T-helper 2 cell treated with Interferon-gamma antibody and Interleukin-4, amounts not matched to agents 5 μg/mL and 100 μg/mL, for 36 hours (primary cell): ENCODE measurements around the gene CSNK2B.

Experiments used
- DNase-seq: peaks from one replicate; pipeline ENCODE4 v3.0.0; 2021; ENCODE audit warnings: low spot score
- H3K27ac Mint-ChIP-seq: one replicate; pipeline ENCODE4 v1.8.0; 2021; ENCODE audit warnings: mild to moderate bottlenecking, mixed read lengths
- H3K27me3 Mint-ChIP-seq: one replicate; pipeline ENCODE4 v1.8.0; 2021; ENCODE audit warnings: low read depth, mixed read lengths
- H3K36me3 Mint-ChIP-seq: one replicate; pipeline ENCODE4 v1.8.0; 2021; ENCODE audit warnings: low read depth, mixed read lengths
- H3K4me1 Mint-ChIP-seq: one replicate; pipeline ENCODE4 v1.8.0; 2021; ENCODE audit warnings: low read depth, mixed read lengths
- H3K4me3 Mint-ChIP-seq: one replicate; pipeline ENCODE4 v1.8.0; 2022; ENCODE audit warnings: mild to moderate bottlenecking, moderate library complexity, mixed read lengths
- H3K9me3 Mint-ChIP-seq: one replicate; pipeline ENCODE4 v1.8.0; 2021; ENCODE audit warnings: mixed read lengths

CSNK2B gene

DNA sequence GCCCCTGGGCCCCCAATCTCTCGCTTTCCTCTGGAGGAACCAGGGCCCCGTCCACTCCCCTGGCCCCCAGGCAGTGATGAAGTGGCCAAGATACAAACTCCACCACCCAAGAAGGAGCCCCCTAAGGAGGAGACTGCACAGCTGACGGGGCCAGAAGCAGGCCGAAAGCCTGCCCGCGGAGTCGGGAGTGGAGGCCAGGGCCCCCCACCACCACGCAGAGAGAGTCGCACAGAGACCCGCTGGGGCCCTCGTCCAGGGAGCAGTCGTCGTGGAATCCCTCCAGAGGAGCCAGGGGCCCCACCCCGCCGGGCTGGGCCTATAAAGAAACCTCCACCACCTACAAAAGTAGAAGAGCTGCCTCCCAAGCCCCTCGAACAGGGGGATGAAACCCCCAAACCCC, 34.7 kb upstream of the CSNK2B start:
- DNase-seq = no peak
- no peaks in the 10 kb centered on the region for H3K9me3 Mint-ChIP-seq
- H3K36me3 Mint-ChIP-seq = peaks cover 73% of the 10 kb centered on the region
- no peak overlapping the region for H3K27ac Mint-ChIP-seq
- H3K27me3 Mint-ChIP-seq = no peaks in the 10 kb centered on the region
- H3K4me1 Mint-ChIP-seq = peaks cover 4% of the 10 kb centered on the region
- no peak overlapping the region for H3K4me3 Mint-ChIP-seq

DNA sequence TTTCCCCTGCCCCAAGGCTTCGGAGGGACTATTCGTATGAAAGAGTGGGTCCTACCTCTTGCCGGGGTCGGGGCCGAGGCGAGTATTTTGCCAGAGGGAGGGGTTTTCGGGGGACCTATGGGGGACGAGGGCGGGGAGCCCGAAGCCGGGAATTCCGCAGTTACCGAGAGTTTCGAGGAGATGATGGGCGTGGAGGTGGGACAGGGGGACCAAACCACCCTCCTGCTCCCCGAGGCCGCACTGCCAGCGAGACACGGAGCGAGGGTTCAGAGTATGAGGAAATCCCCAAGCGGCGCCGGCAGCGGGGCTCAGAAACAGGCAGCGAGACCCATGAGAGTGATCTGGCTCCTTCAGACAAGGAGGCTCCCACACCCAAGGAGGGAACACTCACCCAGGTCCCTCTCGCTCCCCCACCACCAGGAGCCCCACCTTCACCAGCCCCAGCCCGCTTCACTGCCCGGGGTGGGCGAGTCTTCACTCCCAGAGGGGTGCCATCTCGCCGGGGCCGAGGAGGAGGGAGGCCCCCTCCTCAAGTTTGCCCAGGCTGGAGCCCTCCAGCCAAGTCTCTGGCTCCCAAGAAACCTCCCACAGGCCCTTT, 34.1 kb upstream of the CSNK2B start:
- Mint-ChIP-seq H3K27ac (peak overlapping the region; percentile 57), H3K36me3 (peaks cover 73% of the 10 kb centered on the region), H3K4me3 (no peak overlapping the region)

DNA sequence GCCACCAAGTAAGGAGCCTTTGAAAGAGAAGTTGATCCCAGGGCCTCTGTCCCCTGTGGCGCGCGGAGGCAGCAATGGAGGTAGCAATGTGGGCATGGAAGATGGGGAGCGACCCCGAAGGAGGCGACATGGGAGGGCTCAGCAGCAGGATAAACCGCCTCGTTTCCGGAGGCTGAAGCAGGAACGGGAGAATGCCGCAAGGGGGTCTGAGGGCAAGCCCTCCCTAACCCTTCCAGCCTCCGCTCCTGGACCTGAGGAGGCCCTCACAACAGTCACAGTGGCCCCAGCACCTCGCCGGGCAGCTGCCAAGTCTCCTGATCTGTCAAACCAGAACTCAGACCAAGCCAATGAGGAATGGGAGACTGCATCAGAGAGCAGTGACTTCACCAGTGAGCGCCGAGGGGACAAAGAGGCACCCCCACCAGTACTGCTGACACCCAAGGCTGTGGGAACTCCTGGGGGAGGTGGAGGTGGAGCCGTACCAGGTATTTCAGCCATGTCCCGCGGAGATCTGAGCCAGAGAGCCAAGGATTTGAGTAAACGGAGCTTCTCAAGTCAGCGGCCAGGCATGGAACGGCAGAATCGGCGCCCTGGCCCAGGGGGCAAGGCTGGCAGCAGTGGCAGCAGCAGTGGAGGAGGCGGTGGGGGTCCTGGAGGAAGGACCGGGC, 33.5 kb upstream of the CSNK2B start:
- H3K4me1 Mint-ChIP-seq = peaks cover 1% of the 10 kb centered on the region
- H3K27ac Mint-ChIP-seq = peak overlapping the region; percentile 57
- H3K36me3 Mint-ChIP-seq = peaks cover 70% of the 10 kb centered on the region
- H3K27me3 Mint-ChIP-seq = no peaks in the 10 kb centered on the region
- H3K9me3 Mint-ChIP-seq = no peaks in the 10 kb centered on the region
- DNase-seq = no peak
- H3K4me3 Mint-ChIP-seq = no peak overlapping the region

More for the DNA sequence above, 34.1 kb upstream of the CSNK2B start:
- no peak for DNase-seq
- Mint-ChIP-seq H3K4me1 (peaks cover 4% of the 10 kb centered on the region), H3K27me3 (no peaks in the 10 kb centered on the region), H3K9me3 (no peaks in the 10 kb centered on the region)

DNA sequence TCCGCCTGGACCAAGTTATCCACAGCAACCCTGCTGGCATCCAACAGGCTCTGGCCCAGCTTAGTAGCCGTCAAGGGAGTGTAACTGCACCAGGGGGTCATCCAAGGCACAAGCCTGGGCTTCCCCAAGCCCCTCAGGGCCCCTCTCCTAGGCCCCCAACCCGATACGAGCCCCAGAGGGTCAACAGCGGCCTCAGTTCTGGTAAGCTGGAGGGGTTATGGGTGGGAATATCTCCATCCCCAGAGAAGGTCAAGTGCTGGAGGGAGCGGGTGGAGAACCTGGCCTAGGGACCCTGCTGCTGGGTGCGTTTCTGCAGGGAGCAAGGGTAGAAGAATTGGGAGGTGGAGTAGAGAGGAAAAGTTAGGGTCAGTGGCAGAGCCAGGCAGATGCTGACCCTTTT, 32.4 kb upstream of the CSNK2B start:
- H3K36me3 Mint-ChIP-seq = peaks cover 66% of the 10 kb centered on the region
- no peak overlapping the region for H3K4me3 Mint-ChIP-seq
- no peak for DNase-seq
- H3K4me1 Mint-ChIP-seq = peaks cover 1% of the 10 kb centered on the region
- no peak overlapping the region for H3K27ac Mint-ChIP-seq
- no peaks in the 10 kb centered on the region for H3K9me3 Mint-ChIP-seq
- H3K27me3 Mint-ChIP-seq = no peaks in the 10 kb centered on the region

DNA sequence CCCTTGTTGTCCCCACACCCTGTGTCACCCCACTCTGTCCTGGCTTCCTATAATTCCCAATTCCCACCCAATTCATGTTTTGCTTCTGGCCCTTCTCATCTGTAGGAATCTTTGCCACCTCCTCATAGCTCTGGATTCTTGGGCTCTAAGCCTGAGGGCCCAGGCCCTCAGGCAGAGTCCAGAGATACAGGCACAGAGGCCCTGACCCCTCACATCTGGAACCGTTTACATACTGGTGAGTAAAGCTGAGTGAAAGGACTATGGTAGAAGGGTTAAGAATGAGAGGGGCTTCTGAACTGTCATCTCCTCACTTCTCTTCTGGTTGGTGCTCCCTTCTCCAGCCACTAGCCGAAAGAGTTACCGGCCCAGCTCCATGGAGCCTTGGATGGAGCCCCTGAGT, 31.7 kb upstream of the CSNK2B start:
- Mint-ChIP-seq H3K4me3 (no peak overlapping the region), H3K27me3 (no peaks in the 10 kb centered on the region), H3K9me3 (no peaks in the 10 kb centered on the region), H3K27ac (peak overlapping the region; percentile 43), H3K4me1 (peaks cover 1% of the 10 kb centered on the region), H3K36me3 (peaks cover 64% of the 10 kb centered on the region)
- no peak for DNase-seq

DNA sequence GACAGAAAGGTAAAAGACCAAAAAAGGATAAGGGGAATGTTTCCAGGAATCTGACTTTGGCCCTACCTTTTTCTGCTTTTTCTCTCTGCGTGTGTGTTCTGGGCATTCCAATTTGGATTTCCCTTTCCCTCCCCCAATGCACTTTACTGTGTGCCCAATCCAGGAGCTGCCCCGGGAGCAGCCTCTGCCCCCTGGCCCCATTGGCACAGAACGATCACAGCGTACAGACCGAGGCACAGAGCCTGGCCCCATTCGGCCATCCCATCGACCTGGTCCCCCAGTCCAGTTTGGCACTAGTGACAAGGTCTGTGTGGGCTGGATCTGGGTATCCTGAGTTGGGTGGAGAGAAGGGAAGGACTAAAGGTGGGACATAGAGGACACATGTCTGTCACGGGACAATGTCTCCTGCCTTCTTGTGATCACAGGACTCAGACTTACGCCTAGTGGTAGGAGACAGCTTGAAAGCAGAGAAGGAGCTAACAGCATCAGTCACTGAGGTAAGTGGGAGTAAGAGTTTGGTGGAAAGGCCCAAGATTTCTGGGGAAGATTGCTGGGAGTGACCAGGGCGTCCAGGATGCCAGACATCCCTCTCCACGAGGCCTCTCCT, 30.8 kb upstream of the CSNK2B start:
- H3K36me3 Mint-ChIP-seq = peaks cover 62% of the 10 kb centered on the region
- no peaks in the 10 kb centered on the region for H3K9me3 Mint-ChIP-seq

DNA sequence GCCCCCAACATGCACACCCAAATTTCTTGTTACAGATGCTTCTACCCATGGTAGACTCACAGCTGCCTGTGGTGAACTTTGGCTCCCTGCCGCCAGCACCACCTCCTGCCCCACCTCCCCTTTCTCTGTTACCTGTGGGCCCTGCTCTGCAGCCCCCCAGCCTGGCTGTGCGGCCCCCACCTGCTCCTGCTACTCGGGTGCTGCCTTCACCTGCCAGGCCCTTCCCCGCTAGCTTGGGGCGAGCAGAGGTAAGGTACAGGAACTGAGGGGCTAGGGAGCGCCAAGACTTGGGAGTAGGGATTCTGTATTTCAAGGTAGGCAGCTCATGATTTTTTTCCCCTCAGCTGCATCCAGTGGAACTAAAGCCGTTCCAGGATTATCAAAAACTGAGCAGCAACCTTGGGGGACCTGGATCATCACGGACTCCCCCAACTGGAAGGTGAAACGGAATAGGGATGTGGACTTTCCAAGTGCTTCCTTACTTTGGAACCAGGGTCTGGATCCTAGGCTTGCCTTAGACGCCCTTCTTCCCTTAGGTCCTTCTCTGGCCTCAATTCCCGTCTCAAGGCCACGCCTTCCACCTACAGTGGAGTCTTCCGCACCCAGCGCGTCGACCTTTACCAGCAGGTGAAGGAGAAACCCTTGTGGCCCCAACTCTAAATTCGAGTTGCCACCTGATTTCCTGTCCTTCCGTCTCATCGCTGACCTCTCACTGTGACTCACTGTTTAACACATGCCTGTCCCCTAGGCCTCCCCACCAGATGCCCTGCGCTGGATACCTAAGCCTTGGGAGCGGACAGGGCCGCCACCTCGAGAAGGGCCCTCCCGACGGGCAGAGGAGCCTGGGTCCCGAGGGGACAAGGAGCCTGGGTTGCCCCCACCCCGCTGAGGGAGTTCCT, 28.9 kb upstream of the CSNK2B start:
- Mint-ChIP-seq H3K9me3 (no peaks in the 10 kb centered on the region), H3K4me3 (no peak overlapping the region), H3K27me3 (no peaks in the 10 kb centered on the region), H3K36me3 (peaks cover 60% of the 10 kb centered on the region), H3K27ac (peak overlapping the region; percentile 63), H3K4me1 (no peaks in the 10 kb centered on the region)
- DNase-seq = no peak

More for the DNA sequence above, 30.8 kb upstream of the CSNK2B start:
- Mint-ChIP-seq H3K4me1 (peaks cover 1% of the 10 kb centered on the region), H3K4me3 (no peak overlapping the region), H3K27ac (no peak overlapping the region), H3K27me3 (no peaks in the 10 kb centered on the region)
- no peak for DNase-seq

DNA sequence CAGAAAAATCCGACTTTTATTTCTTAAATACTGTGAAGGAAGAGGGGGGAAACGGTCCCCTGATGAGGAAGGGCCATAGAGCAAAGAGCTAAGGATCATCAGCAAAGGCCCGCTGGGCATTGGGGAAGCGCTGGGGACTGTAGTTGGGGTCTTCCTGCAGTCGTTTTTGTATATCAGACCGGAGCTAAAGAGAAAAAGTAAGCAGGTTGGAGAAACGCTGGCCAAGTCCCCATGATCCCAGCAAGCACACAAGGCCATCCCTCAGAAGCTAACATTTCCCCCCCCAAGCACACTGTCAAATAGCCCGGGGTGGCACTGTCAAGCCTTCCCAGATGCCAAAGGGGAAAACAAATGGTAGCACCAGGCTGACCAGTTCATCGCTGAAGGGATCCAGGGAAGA, 26.8 kb upstream of the CSNK2B start:
- Mint-ChIP-seq H3K4me3 (no peak overlapping the region), H3K9me3 (no peaks in the 10 kb centered on the region), H3K27ac (no peak overlapping the region), H3K4me1 (no peaks in the 10 kb centered on the region), H3K27me3 (no peaks in the 10 kb centered on the region), H3K36me3 (peaks cover 62% of the 10 kb centered on the region)
- DNase-seq = no peak

DNA sequence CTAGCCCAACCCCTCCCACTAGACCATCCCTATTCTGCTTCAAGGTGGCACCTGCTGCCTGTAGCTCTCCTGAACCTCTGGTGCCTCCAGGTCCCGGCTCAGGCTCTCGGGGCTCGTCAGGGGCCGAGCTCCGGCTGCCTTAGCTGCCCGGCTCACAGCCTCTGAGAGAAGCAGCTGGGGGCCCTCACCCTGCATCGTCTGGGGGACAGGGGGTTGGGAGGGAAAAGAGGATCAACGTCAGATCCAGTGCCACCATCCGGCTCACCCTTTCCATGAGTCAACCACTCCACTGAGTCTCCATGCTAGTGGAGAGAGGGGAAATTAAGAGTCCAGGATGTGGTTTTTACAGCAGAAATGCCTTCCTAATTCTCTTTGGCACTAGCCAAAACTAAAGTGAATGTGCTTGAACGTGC, 26.4 kb upstream of the CSNK2B start:
- Mint-ChIP-seq H3K27me3 (no peaks in the 10 kb centered on the region), H3K9me3 (no peaks in the 10 kb centered on the region), H3K27ac (no peak overlapping the region), H3K4me3 (no peak overlapping the region), H3K4me1 (no peaks in the 10 kb centered on the region), H3K36me3 (peaks cover 64% of the 10 kb centered on the region)
- no peak for DNase-seq

DNA sequence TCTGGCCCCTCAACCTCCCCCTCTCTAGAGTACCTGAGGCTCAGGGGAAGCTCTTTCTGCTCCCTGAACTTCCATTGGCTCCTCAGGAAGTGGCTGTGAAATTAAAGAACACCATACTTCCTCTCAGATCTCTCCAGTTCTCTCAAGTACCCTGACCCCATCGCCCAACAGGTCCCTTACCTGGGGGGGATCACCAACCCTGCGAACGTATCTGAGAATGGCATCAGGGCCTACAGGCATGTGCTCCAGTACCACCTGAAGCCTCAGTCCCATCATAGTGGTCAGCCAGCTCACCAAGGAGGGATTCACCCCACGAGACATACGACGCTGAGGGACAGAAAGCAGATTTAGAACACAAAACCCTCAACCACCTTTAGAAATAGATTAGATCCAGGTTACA, 25.3 kb upstream of the CSNK2B start:
- Mint-ChIP-seq H3K36me3 (peaks cover 68% of the 10 kb centered on the region), H3K4me3 (no peak overlapping the region), H3K9me3 (no peaks in the 10 kb centered on the region), H3K4me1 (peaks cover 2% of the 10 kb centered on the region), H3K27ac (no peak overlapping the region), H3K27me3 (no peaks in the 10 kb centered on the region)
- DNase-seq = no peak

DNA sequence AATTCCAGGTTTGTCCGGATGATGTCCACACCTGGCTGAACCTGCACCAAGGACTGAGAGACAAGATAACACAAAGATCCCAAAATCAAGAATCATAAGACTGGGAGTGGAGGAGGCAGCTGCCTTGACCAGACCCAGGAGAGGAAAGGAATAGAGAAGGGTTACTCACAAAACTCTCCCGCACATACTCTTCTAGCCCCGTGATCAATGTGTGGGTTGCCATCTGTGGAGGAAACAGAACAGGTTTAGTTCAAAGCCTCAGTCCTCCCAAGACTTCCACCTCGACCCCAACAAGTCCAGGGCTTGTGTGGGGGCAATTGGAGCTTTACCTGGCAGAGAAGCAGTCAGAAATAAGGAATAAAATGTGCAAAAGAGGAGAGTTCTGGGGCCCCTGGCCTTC, 24.5 kb upstream of the CSNK2B start:
- no peak for DNase-seq
- Mint-ChIP-seq H3K4me3 (no peak overlapping the region), H3K27ac (no peak overlapping the region), H3K4me1 (peaks cover 2% of the 10 kb centered on the region), H3K36me3 (peaks cover 63% of the 10 kb centered on the region), H3K27me3 (no peaks in the 10 kb centered on the region), H3K9me3 (no peaks in the 10 kb centered on the region)

DNA sequence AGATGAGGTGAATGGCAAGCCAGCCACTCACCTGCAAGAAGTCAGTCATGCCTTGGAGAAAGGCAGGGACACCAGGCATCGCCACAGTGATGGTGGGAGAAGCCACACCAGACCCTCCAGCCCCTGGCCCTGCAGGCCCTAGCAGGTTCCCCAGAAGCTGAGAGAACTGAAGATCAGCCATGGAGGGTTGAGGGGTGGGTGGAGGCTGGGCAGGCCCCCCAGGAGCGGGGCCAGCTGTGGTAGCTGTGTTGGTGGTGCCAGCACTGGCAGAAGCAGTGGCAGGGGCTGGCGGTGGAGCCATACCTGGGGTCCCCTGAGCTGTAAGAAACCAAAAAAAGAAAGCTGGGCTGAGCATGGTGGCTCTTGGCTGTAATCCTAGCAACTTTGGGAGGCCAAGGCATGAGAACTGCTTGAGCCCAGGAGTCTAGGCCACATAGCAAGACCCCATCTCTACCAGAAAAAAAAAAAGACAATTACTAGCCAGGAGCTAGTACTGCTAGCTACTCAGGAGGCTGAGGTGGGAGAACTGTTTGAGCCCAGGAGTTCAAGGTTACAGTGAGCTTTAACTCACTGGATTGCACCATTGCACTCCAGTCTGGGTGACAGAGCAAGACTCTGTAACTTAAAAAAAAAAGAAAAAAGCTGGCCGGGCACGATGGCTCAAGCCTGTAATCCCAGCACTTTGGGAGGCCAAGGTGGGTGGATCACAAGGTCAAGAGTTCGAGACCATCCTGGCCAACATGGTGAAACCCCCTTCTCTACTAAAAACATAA, 22.9 kb upstream of the CSNK2B start:
- H3K4me1 Mint-ChIP-seq = peaks cover 2% of the 10 kb centered on the region
- no peak overlapping the region for H3K4me3 Mint-ChIP-seq
- no peaks in the 10 kb centered on the region for H3K9me3 Mint-ChIP-seq
- H3K27me3 Mint-ChIP-seq = no peaks in the 10 kb centered on the region
- DNase-seq = no peak
- H3K36me3 Mint-ChIP-seq = peaks cover 63% of the 10 kb centered on the region
- no peak overlapping the region for H3K27ac Mint-ChIP-seq

DNA sequence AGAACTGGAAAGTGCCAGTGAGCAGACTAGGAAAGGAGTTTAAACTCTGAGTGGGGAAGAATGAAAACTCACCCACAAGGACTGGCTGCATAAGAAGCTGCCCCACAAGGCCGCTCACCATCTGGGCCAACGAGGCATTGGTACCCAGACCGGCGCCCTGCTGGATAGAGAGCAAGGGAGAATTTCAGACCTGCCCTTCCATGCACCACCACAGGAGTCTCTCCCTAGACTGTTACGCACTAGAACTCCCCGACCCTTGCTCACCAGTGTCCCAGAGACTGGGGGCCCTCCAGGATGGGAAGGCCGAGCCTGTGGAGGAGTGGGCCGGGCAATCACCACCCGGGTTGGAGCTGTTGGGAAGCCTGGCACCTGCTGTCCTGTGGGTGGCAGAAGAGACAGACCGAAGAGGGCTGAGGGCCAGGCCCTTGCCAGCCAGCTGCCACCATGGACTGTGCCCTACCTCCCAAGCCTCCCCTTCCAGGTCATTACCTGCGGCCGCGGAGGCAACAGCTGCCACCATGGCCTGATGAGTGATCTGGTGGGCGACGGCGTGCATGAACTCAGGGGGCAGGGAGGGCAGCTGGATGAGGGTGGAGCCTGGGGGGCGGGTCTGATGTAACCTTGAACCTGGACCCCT, 21.9 kb upstream of the CSNK2B start:
- peaks cover 3% of the 10 kb centered on the region for H3K4me1 Mint-ChIP-seq
- H3K36me3 Mint-ChIP-seq = peaks cover 67% of the 10 kb centered on the region
- no peaks in the 10 kb centered on the region for H3K9me3 Mint-ChIP-seq
- H3K4me3 Mint-ChIP-seq = no peak overlapping the region
- H3K27ac Mint-ChIP-seq = no peak overlapping the region
- no peak for DNase-seq
- no peaks in the 10 kb centered on the region for H3K27me3 Mint-ChIP-seq
